ENCODE results near the gene CDCA4.

- TF ChIP-seq EZH2 (IDR thresholded peaks at IDR 0.05; ENCODE audit: insufficient read depth, poor library complexity, severe bottlenecking) (no peak), EZH2phosphoT487 (IDR thresholded peaks at IDR 0.05; ENCODE audit: insufficient read depth, low read depth) (no peak)
Observed at GRCh38 chr14:104981699-104982541, 39.0 kb downstream of the CDCA4 start.
